GM19452 (cell line): ENCODE results near the gene ERGIC2.

Experiments
- ATAC-seq: cut with Tn5 transposase; IDR thresholded peaks from one replicate; pipeline ENCODE4 v1.9.1; 2021; ENCODE audit not compliant: unreplicated experiment

The ERGIC2 gene

GRCh38 chr12:29376118-29376517, 4.9 kb downstream of the ERGIC2 start:
- ATAC-seq = no peak

DNA sequence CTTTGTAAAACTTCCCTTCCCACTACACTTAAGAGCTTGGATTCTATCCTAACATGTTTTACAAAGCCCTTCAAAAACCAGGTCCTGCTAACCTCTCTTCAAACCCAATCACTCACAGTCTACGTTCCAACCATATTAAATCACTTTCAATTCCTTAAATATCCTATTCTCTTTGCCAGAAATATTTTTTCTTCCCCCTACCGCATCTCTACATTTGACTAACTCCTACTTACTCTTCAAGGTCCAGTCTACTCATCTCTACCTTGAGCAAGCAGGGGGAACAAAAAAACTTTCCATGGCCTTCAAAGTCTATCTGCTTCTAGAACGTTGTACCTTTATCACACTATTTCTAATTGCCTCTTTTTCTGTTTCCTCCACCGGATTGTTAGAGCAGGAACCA, 6.1 kb downstream of the ERGIC2 start:
- no peak for ATAC-seq

GRCh38 chr12:29374012-29374411, 7.0 kb downstream of the ERGIC2 start:
- ATAC-seq = no peak

DNA sequence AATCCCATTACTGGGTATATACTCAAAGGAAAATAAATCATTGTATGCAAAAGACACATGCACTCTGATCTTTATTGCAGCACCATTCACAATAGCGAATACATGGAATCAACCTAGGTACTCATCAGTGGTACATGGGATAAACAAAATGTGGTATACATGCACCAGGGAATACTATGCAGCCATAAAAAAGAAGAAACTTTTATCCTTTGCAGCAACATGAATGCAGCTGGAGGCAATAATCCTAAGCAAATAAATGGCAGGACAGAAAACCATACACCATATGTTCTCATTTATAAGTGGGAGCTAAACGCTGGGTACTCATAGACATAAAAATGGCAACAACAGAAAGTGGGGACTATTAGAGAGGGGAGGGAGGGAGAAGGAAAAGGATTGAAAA, 15.9 kb downstream of the ERGIC2 start:
- no peak for ATAC-seq

DNA sequence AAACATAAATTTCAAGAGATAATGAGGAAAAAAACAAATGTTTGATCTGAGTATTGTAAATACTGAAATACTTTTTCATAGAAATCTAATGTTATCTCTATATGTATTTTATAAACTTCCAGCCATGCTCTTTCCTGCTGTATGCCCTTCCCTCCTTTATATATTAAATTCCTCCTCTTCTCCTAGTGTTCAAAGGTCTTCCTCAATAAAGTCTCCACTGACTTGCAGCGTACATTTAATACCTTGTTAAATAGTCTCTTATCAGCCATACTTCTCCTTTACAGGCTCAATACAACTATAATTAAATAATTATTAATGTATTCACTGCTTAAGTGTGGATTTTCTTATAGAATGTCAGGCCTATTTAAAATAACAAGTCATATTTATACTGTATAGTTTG, 26.0 kb downstream of the ERGIC2 start:
- ATAC-seq = no peak

DNA sequence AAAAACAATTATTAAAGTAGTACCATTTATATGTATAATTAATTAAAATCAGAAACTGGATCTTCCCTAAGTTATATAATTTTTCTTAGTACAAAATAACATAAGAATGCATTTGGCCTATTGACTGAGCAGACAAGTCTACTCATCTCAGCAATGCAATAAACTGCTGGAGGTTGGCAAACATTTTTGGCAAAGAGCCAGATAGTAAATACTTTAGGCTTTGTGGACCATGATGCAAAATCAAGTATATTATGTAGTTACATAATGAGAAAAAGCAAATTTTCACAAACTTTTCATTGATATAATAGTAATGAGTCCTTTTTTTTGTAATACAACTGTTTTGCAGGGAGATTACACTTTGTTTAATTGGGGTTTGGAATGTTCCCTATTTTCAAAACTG, 30.9 kb downstream of the ERGIC2 start:
- ATAC-seq = no peak

DNA sequence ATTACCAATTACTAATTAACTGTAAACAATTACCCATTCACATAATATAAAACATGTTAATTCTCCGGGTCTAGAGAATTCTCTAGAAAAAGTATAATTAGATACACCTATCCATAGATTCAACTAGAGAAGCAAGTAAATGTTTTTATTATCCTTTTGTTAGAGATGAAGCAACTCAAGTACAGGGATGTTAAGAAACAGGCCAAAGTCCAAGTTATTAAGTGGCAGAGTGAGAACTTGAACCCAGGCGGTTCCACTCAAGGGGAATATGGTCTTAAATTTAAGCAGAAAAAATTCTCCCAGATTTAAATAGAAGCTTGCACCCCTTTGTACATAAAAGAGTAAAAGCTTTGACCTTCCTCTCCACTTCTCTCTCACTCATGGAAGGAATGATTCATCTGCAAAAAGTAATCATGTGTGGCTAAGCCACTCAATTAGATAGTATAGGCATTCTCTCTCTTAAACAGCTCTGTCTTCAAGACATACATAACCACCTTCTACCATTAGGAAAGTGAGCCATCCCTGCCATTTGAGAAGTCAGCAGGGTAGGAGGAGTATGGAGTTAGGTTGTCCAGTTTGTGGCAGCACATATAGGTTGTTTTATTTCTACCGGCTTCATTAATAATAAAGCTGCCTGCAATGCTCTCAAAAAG, 34.1 kb downstream of the ERGIC2 start:
- no peak for ATAC-seq

DNA sequence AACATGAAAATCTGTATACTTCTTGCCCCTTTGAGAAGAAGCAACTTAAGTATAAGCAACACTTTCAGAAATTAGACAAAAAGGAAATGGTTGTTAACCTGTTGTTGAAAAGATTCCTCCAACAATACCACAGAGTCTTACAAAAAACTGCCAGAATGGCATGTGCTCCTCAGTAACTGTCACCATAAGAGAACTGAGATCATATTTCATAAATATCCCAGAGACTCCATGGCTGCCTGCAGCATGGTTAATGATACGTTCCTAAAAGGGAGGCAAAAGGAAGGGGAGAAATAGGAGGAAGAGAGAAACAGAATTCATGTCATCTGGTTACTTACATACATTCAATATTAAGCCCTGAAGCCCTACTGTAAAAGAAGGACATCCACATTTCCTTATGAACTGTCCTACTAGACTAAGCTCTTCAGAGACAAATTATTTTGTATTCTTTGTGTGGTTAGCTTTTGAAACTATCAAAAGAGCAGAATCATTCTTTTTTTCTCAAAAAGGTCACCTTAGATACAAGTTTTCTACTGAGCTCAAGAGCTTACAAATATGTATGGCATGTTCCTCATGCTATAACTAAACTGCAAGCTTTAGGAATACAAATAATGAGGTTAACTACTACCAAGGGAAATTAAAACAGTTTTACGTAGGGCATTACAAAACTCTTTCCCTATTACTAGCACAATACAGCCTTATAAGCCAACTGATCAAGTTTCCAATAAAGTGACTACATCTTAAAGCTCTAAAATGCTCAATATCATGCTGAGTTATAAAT, 37.8 kb downstream of the ERGIC2 start:
- no peak for ATAC-seq

GRCh38 chr12:29337325-29337724, 43.6 kb downstream of the ERGIC2 start:
- ATAC-seq = no peak

DNA sequence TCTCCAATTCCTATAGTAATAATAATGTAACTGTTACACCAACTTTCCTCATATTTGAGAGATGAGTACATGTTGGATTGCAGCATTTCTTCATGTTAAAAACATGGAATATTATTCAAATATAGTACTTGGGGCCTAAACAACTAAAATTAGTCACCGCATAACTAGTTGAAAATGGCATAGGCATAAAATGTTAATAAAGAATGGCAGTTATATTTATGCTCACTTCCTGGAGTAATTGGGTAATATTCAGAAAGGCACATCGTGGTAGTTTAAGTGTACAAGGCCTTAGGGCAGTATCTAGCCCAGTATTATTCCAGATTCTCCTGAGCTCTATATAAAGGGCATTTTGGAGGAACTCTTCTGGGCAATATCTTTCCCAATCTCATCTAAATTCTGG, 46.0 kb downstream of the ERGIC2 start:
- no peak for ATAC-seq

DNA sequence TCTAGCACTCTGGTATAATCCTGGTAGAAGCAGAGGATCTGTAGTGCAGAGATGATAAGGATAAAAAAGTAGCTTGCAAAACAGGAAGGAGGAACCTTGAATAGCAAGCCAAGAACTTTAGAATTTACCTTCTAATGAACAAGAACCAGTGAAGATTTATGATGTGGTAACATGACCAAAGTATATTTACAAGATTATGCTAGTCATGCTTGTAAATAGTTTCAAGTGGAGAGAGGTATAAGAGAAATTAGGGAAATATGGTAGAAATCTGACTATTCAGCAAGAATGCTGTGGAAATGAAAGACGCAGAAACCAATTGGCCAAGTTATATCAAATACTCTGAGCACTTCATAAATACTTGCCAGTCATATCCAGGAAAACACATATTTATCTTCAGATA, 47.8 kb downstream of the ERGIC2 start:
- ATAC-seq = no peak

- no peak for ATAC-seq
Measured at GRCh38 chr12:29329411-29329810, 51.6 kb downstream of the ERGIC2 start.

DNA sequence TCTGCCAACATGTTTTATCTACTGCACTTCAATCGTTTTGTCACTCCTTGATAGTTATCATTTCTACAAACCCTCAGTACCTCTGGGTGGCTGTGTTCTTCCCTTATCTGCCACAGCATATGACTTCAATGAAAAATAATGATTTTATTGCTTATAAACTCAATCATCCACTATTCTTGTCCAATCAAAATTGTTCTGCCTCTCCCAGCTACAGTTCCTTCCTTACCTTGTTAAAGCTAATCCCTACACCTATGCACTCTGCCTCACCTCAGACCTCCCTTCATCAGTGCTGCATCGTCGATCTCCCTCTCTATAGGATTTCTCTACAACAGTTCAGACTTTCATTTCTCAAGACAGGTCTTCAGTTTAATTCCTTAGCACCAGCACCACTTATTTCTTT, 58.8 kb downstream of the ERGIC2 start:
- no peak for ATAC-seq

- no peak for ATAC-seq
Measured at GRCh38 chr12:29320295-29321085, 60.5 kb downstream of the ERGIC2 start.

DNA sequence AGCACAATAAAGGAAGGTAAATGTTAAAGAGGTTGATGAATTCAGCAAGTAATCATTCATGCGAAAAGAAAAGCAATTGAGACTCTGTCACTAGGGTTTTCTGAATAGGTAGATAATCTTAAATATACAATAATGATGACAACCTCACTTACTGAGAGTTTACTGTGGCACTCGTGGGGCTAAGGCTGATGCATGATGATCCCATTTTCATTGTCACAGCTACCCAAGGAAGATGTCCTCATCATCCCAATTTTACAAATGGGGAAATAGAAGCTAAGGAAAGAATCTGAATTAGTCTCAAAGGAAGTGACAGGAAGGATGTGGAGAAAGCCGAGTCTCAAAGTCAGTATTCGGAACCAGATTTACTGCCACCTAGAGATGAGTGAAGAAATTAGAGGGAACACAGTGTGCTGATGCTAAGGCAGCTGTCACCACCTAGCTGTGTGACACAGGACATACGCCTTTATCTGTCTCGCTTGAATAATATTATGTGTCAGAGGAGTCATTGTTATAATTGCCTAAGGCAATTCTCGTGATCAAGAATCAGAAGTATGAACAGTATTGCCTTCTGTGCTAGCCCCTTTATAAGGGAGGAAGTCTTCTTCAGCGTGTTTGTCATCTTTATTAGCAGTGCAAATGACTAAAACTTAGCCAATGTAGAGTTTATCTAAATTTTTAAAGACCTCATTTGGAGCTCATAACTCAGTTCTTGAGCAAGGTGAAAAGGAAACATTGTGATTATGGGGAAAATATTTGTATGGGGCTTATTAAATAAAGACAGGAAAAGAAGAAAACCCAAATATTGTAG, 63.2 kb downstream of the ERGIC2 start:
- peak; percentile 98 for ATAC-seq

DNA sequence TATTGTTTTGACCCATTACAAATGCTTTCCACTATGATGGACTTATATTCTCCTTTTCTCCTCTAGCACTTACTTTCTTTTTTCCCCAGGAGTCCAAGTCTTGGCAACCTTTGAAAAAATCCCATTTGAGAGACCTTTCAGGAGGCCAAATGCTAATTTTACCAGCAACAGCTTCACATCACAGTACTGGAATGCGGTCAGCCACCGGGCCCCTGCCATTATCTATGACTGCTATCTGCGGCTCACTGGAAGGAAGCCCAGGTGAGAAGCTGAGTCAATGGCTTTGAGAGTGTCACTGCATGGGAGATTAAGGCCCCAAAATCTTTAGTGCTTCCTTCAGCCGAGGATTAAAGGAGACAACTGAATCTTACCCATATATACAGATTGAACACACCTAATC, 64.2 kb downstream of the ERGIC2 start:
- no peak for ATAC-seq

DNA sequence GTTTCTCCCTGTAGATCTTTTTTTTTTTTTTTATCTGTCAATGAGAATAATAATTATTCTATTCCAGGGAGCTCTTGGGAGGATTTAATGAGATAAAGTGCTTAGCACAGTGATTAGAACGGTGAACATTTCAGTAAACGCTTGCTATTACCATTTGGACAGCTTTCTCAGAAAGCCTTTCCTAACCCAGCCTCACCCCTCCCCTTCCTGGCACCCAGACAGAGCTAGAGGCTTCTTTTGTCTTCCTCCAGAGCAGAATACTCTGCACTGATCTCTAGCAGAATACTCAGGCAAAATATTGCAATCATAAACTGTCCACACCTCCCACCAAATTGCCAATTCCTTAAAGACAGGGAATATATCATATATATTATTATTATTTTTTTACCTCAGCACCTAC, 66.6 kb downstream of the ERGIC2 start:
- ATAC-seq = no peak

GRCh38 chr12:29310899-29311298, 70.1 kb downstream of the ERGIC2 start:
- ATAC-seq = no peak

DNA sequence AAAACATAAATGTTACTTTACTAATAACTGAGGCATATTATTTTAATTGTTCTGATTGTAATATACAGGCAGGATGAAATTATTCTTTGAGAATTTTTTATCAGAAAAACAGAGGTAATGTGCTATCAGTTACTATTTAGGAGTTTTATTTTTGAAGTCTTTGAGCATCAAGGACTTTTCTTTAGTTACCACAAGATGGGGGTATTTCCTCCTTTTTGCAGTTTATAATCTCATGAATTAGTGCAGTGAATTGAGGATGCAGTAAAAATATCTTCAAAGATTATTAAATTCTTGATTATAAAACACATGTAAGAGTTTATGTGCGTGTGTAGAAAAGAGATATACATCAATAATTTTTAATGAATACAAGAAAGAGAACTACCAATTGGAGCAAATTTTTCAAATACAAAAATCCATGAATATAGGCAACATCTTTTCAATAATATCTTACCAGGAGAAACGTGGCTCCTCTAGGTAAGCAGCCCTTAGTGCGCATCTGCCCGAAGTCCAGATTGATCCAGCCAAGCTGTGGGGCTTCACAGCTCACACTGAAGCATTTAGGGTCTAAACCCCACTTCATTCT, 71.6 kb downstream of the ERGIC2 start:
- no peak for ATAC-seq

DNA sequence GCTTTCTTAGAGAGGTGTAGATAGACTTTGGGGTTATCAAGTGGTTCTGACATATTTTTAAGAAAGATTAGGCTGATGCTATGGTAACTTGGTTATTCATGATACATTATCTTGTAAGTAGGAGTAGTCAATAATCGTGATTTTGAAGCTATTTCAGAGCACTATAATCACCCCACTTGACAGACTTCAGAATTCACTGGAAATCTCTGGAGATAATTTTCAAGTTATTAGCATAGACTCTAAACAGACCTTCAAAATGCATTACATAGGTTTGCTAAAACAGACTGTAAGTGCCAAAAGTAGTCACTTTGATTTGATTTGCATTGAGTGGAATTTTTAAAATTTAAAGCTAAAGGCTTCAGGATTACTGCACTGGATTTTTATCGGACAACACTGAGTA, 74.3 kb downstream of the ERGIC2 start:
- ATAC-seq = no peak

GRCh38 chr12:29306266-29306665, 74.7 kb downstream of the ERGIC2 start:
- ATAC-seq = no peak
